IPS-15b (cell line): ENCODE measurements around the gene NAA20.
A peak's percentile ranks its signal among the peaks of the same experiment; 100 is the strongest.

Source experiments
- H3K27me3 ChIP-seq: one replicate; pipeline ENCODE4 v1.6.1; 2013; ENCODE audit warnings: low read length; ENCODE audit not compliant: control insufficient read depth, insufficient read depth
- H3K36me3 ChIP-seq: one replicate; pipeline ENCODE4 v1.6.1; 2013; ENCODE audit warnings: low read length; ENCODE audit not compliant: control insufficient read depth, insufficient read depth
- H3K4me1 ChIP-seq: one replicate; pipeline ENCODE4 v1.6.1; 2013; ENCODE audit warnings: mild to moderate bottlenecking, low read length; ENCODE audit not compliant: control insufficient read depth, insufficient read depth
- H3K4me3 ChIP-seq: one replicate; pipeline ENCODE4 v1.5.1; 2013; ENCODE audit warnings: low read depth, low read length
- H3K9ac ChIP-seq: one replicate; pipeline ENCODE4 v1.6.1; 2013; ENCODE audit warnings: low read depth, mild to moderate bottlenecking, low read length
- H3K9me3 ChIP-seq: one replicate; pipeline ENCODE4 v1.6.1; 2013; ENCODE audit warnings: mild to moderate bottlenecking, low read length; ENCODE audit not compliant: control insufficient read depth, insufficient read depth

Gene NAA20

DNA sequence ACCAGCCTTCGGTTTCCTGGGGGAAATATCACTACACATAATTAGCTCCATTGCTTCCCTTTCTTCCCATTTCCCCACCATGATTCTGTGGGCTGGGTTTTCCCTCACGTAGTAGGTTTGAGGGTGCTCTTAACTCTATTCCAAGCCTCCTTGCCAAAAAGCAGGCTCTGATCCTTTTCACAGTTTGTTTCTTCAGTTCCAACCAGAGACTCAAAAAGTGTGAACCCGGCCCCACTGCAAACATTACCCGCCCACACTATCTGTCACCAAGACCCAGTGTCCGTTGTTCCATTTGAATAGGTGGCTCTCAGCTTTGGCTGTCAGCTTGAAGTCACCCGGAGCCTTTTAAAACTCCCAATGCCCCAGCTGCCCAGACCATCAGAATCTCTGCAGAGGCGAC, 11.8 kb upstream of the NAA20 start:
- H3K9ac ChIP-seq: no peak overlapping the region
- no peaks in the 10 kb centered on the region for H3K36me3 ChIP-seq
- H3K27me3 ChIP-seq: no peaks in the 10 kb centered on the region
- no peaks in the 10 kb centered on the region for H3K9me3 ChIP-seq
- H3K4me3 ChIP-seq: no peak overlapping the region
- H3K4me1 ChIP-seq: peaks cover 9% of the 10 kb centered on the region

DNA sequence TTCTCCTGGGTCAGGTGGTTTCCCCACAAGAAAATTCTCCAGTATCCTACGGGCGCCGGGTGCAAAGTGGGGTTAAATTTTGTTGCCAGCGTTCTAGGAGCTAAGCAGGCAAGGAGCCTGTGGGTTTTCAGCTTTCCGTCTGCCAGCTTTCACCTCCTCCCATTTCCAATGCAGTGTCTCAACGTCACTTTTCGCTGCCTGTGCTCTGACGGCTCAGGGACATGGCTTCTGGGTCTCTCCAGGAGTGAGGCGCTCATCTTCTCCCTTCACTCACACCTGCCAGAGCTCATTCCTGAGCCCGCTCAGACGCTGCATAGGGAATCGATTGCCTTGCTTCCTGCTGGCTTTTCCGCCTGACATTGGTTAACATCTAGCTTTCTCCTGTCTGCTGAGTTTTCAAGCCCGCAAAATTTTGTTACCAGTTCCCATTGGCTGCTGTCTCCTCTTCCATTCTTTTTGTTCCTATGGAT, 7.3 kb upstream of the NAA20 start:
- Histone ChIP-seq H3K4me3 (no peak overlapping the region), H3K9ac (no peak overlapping the region), H3K4me1 (peaks cover 10% of the 10 kb centered on the region)

DNA sequence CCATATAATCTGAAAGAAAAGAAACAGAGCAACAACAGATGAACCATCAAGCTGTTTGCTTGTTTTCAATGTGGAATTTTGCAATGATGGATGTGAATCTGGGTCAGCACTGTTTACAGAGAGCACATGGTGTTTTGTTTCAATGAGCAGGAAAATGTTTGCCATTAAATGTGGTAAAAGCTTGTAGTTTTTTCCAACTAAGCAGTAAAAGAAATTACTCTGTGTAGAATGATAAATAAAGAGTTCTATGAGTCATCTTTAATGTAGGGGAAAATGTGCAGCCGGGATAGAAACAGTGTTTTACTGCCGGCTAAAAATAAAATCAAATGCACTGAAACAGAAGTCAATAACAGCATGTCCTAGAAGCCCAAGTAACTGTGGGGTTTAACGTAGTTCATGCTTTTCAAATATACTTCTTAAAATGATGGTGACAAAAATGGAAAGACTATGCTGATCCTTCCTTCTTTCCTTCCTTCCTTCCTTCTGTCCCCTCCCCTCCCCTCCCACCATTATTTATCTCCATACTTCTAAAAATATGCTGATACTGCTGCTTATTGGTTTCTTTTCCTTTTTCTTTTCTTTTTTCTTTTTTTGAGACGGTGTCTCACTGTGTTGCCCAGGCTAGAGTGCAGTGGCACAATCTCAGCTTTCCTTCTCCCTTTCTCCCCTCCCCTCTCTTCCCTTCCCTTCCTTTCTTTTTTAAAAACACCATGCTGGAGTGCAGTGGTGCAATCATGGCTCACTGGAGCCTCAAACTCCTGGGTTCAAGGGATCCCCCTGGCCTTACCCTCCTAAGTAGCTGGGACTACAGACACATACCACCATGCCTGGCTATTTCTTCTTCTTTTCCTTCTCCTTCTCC, 6.3 kb upstream of the NAA20 start:
- no peaks in the 10 kb centered on the region for H3K27me3 ChIP-seq
- H3K9me3 ChIP-seq: no peaks in the 10 kb centered on the region
- no peak overlapping the region for H3K4me3 ChIP-seq
- H3K36me3 ChIP-seq: no peaks in the 10 kb centered on the region
- H3K4me1 ChIP-seq: peaks cover 10% of the 10 kb centered on the region
- H3K9ac ChIP-seq: no peak overlapping the region

More for the DNA sequence above, 7.3 kb upstream of the NAA20 start:
- no peaks in the 10 kb centered on the region for H3K36me3 ChIP-seq
- H3K9me3 ChIP-seq: no peaks in the 10 kb centered on the region
- no peaks in the 10 kb centered on the region for H3K27me3 ChIP-seq

DNA sequence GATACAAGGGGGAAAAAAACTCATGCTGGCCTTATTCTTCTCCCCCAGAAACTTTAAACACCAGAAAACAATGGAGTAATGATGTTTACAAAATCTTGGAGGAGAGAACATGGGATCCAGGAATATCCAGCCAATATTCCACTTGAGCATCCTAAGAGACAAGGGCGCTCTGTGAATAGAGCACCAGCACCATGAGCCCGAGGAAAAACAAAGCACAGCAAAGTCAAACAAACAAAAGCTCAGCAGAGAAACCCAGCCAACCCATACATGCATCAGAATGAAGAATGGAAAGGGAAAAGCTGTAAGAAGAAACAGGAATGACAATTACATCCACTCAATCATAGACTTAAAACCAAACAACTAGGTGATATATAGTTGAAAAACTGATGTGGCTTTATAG, 4.6 kb upstream of the NAA20 start:
- Histone ChIP-seq H3K4me3 (no peak overlapping the region), H3K36me3 (no peaks in the 10 kb centered on the region), H3K9ac (no peak overlapping the region), H3K9me3 (no peaks in the 10 kb centered on the region), H3K4me1 (peaks cover 10% of the 10 kb centered on the region), H3K27me3 (no peaks in the 10 kb centered on the region)

DNA sequence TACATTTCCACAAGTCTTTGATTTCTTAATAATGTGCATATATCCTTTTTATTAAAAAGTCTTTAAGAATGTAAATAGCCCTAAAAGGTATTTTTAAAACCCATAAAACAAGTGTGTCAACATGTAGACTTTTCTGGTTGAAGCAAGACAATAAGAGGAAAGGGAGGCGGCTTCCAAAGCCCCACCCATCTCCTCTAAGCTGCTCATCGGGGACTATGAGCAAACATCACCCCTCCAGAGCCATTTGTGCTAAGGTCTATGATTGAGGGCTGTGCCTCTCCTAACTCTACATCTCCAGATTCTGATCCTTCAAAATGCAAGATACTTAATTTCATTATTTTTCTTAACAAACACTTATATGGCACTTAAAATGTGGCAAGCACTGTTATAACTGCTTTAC, 2.5 kb upstream of the NAA20 start:
- peaks cover 9% of the 10 kb centered on the region for H3K4me1 ChIP-seq

DNA sequence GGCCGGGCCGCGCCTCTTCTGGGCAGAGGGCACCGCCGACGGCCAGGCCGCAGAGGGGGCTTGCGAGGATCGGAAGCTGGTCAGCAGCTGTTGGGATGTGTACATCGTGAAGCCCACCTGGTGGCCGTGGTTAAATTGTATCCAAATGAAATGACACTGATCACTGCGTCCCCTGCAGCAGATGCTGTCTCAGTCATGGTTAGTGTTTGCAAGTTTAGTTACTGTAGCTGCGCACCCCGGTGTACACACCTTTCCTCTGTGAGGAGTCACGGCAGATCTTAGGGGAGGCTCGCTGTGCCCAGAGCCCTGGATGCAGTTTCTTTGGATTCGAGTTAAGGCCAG, 653 bp downstream of the NAA20 start:
- Histone ChIP-seq H3K4me3 (peak overlapping the region; percentile 90), H3K9ac (peak overlapping the region; percentile 58), H3K27me3 (no peaks in the 10 kb centered on the region), H3K36me3 (no peaks in the 10 kb centered on the region), H3K9me3 (no peaks in the 10 kb centered on the region), H3K4me1 (no peaks in the 10 kb centered on the region)

More for the DNA sequence above, 2.5 kb upstream of the NAA20 start:
- H3K9ac ChIP-seq: no peak overlapping the region
- H3K4me3 ChIP-seq: no peak overlapping the region
- no peaks in the 10 kb centered on the region for H3K9me3 ChIP-seq
- no peaks in the 10 kb centered on the region for H3K36me3 ChIP-seq
- no peaks in the 10 kb centered on the region for H3K27me3 ChIP-seq

DNA sequence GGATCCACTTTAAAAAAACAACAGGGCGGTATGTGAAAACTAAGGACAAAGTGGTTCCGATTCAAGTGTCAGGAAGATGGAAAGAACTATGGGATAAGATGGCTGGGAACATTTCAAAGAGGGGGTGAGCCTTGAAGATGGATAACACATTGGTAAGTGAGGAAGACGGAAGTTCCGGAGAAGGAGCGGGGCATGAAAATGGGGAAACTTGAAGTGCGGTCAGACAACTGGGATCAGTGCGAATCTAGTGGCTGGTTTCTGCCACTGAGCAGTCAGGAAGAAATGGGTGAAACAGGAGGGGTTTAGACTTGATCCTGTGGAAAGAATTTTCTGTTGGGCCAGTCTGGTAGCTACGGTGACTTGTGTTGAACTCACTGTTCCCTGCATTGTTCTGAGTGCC, 1.2 kb downstream of the NAA20 start:
- Histone ChIP-seq H3K4me1 (no peaks in the 10 kb centered on the region), H3K9ac (no peak overlapping the region), H3K9me3 (no peaks in the 10 kb centered on the region), H3K27me3 (no peaks in the 10 kb centered on the region), H3K4me3 (peak overlapping the region; percentile 90), H3K36me3 (no peaks in the 10 kb centered on the region)

DNA sequence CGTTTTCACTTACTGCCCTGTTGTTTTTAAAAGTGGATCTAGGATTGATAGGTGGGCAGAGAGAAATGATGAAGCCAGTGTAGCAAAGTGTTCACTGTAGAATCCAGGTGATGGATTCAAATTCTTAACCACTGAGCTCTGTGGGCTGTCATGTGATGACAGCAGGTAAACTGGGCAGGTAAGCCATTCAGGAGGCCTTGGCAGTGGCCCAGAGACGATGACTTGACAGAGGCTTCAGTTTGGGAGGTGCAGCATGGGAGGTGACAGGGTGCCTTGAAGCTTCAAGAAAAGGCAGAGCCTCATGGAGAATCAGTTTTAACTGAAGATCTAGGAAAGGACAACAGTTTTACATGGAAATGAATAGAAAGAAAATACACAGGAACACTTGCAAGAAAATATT, 2.0 kb downstream of the NAA20 start:
- Histone ChIP-seq H3K4me3 (no peak overlapping the region), H3K4me1 (no peaks in the 10 kb centered on the region), H3K9ac (no peak overlapping the region), H3K36me3 (no peaks in the 10 kb centered on the region), H3K27me3 (no peaks in the 10 kb centered on the region), H3K9me3 (no peaks in the 10 kb centered on the region)

DNA sequence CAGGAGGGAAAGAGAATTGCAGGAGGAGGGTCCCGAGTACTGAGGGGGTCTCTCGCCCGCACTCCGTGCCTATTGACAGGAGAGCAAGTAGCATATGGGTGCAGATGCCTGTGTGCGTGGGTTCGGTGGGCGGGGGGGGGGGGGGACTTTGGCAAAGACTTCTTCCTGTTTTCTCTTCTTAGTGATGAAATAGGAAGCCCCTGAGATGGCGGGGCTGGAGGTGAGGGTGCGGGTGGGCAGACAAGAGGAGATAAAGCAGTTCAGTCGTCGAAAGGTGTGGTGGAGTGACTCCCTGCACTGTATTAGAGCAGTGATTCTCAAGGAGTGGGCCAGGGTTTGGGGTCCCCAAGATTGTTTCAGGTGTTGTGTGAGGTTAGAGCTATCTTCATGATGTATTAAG, 3.7 kb downstream of the NAA20 start:
- Histone ChIP-seq H3K4me3 (no peak overlapping the region), H3K9ac (no peak overlapping the region), H3K9me3 (no peaks in the 10 kb centered on the region), H3K4me1 (no peaks in the 10 kb centered on the region), H3K36me3 (no peaks in the 10 kb centered on the region), H3K27me3 (no peaks in the 10 kb centered on the region)

DNA sequence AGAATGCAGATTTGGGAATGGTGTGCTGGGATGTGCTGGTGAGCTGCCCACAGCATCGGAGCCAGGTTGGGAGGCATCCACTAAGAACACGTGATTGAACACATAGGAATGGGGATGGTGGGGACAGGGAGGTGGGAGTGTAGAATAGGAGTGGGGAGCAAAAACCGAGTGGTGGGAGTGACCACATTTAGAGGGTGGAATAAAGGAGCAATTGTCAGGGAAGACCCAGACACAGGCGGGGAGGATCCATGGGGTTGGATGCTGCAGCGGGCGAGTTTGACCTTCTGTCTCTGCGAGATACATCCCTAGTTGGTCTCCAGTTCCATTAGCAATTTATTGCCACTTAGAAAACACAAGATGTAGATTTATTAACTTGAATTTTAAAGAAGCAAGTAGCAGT, 4.7 kb downstream of the NAA20 start:
- Histone ChIP-seq H3K4me3 (no peak overlapping the region), H3K9me3 (no peaks in the 10 kb centered on the region), H3K9ac (no peak overlapping the region), H3K27me3 (no peaks in the 10 kb centered on the region), H3K36me3 (no peaks in the 10 kb centered on the region), H3K4me1 (no peaks in the 10 kb centered on the region)

DNA sequence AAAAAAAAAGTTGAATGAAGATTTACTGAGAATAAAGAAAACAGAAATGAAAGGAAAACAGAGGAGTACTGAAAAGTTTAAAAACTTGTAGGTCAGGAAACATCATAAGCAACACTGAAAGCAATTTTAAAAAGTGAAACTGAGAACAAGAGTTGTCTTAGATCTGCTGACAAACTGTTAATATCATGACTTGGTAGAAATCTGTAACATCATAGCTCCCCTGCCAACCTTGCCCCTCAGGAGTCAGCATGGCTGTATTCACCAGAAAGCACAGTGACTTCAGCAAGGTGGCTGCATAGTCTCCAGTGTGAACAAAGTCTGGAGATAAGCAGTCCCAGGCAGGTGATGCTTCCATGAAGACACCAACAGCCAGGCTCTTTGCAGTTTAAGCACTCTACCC, 5.3 kb downstream of the NAA20 start:
- no peak overlapping the region for H3K4me3 ChIP-seq
- H3K36me3 ChIP-seq: no peaks in the 10 kb centered on the region
- no peaks in the 10 kb centered on the region for H3K27me3 ChIP-seq
- H3K4me1 ChIP-seq: no peaks in the 10 kb centered on the region
- no peak overlapping the region for H3K9ac ChIP-seq
- H3K9me3 ChIP-seq: no peaks in the 10 kb centered on the region

DNA sequence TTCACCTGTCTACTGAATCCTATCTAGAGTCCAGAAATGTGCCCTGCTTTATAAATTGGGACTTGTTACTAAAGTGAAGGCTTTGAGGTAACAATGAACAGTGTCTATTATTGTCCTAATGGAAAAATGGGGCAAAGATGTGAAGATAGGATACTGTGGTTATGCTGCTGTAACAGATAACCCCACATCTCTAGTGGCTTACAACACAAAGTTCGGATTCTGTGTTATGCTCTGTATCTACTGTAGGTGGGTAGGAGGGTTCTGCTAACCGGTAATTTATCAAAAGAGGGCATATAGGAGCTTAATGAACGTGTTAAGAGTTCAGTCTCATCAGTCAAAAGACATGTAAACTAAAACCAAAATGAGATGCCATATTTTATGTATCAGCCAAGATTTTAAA, 6.2 kb downstream of the NAA20 start:
- no peaks in the 10 kb centered on the region for H3K4me1 ChIP-seq
- no peak overlapping the region for H3K9ac ChIP-seq
- H3K4me3 ChIP-seq: no peak overlapping the region
- H3K36me3 ChIP-seq: no peaks in the 10 kb centered on the region
- no peaks in the 10 kb centered on the region for H3K9me3 ChIP-seq
- no peaks in the 10 kb centered on the region for H3K27me3 ChIP-seq
